Measurements from ENCODE around the gene RBKS. TPM values are rescaled to one million over a fixed set of nuclear protein-coding genes. Genes with fewer than 3 reads are reported as not detected.

The RBKS gene
- total RNA-seq, 2 experiments from 2014 or later: 7.2 to 8.9 TPM

DNA sequence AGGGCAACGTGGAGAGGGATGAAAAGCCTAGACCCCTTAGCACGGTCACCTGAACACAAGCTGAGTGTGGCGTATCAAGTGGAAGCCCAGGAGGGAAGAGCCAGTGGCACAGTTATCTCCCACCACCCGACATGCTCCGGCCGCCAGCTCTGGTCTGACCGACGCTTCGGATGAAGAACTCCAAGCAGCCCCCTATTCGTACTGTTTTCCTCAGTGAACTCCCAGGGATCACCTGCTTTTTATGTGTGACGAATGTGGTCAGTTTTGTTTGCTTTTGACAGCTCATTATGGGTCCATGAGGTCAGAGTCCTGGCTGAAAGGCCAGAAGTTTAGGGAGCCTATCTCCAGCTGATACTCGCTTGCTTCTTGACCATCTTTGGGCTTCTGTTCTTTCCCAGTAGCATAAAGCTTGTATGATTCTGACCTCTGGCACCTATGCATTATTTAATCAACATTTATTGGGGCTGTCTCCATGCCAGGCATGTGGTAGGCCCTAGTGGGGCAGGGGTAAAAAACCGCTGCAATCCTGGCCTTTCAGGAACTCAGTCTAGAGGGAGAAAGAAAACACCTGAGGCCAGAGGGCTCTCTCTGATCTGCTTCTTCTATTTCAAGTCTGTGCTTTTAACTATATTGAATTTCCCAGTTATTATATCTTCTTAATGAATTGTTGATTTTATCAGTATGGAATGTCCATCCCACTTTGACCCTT is 151.7 kb downstream of the RBKS start:
- Mint-ChIP-seq H3K36me3 (ENCODE audit: low read depth) (peaks cover 4% of the 10 kb centered on the region), H3K4me1 (ENCODE audit: low read depth) (peaks cover 14% of the 10 kb centered on the region), H3K9me3 (peaks cover 3% of the 10 kb centered on the region), H3K27me3 (no peaks in the 10 kb centered on the region), H3K27ac (no peak overlapping the region), H3K4me3 (no peak overlapping the region)
- CTCF ChIA-PET: interaction anchor here (1.1 to 1.5 kb wide), 2 partner anchors 15 to 34 kb away, joined by 3 read pairs; no protein-coding TSS in a partner anchor
- no peak for ATAC-seq
- intact Hi-C loops (cut with micrococcal nuclease): no loop called here
- no peak for DNase-seq
- POLR2A ChIA-PET: no interaction called here
- TF ChIP-seq, protein P1, sequence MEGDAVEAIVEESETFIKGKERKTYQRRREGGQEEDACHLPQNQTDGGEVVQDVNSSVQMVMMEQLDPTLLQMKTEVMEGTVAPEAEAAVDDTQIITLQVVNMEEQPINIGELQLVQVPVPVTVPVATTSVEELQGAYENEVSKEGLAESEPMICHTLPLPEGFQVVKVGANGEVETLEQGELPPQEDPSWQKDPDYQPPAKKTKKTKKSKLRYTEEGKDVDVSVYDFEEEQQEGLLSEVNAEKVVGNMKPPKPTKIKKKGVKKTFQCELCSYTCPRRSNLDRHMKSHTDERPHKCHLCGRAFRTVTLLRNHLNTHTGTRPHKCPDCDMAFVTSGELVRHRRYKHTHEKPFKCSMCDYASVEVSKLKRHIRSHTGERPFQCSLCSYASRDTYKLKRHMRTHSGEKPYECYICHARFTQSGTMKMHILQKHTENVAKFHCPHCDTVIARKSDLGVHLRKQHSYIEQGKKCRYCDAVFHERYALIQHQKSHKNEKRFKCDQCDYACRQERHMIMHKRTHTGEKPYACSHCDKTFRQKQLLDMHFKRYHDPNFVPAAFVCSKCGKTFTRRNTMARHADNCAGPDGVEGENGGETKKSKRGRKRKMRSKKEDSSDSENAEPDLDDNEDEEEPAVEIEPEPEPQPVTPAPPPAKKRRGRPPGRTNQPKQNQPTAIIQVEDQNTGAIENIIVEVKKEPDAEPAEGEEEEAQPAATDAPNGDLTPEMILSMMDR (IDR thresholded peaks at IDR 0.05): no peak

GRCh38 chr2:27737676-27738348 is 152.4 kb downstream of the RBKS start:
- H3K27ac Mint-ChIP-seq: no peak overlapping the region
- TF ChIP-seq, protein P1 (IDR thresholded peaks at IDR 0.05): no peak
- peaks cover 4% of the 10 kb centered on the region for H3K36me3 Mint-ChIP-seq (ENCODE audit: low read depth)
- DNase-seq (no peak), ATAC-seq (no peak)
- POLR2A ChIA-PET: interaction anchor here (1.1 kb wide), 1 partner anchor 18 kb away, joined by 4 read pairs; no protein-coding TSS in a partner anchor
- H3K4me1 Mint-ChIP-seq (ENCODE audit: low read depth): peaks cover 14% of the 10 kb centered on the region
- intact Hi-C loops (cut with micrococcal nuclease): no loop called here
- peaks cover 4% of the 10 kb centered on the region for H3K9me3 Mint-ChIP-seq
- no peaks in the 10 kb centered on the region for H3K27me3 Mint-ChIP-seq
- CTCF ChIA-PET: interaction anchor here (1.1 to 2.0 kb wide), 3 partner anchors 15 to 34 kb away, joined by 3 to 5 read pairs (median 3); no protein-coding TSS in a partner anchor
- no peak overlapping the region for H3K4me3 Mint-ChIP-seq

- Mint-ChIP-seq H3K9me3 (peaks cover 4% of the 10 kb centered on the region), H3K4me3 (no peak overlapping the region), H3K4me1 (ENCODE audit: low read depth) (peaks cover 14% of the 10 kb centered on the region), H3K27ac (no peak overlapping the region), H3K27me3 (no peaks in the 10 kb centered on the region), H3K36me3 (ENCODE audit: low read depth) (peaks cover 4% of the 10 kb centered on the region)
- CTCF ChIA-PET: interaction anchor here (0.9 to 2.0 kb wide), 7 partner anchors 13 to 54 kb away, joined by 3 to 11 read pairs (median 5); no protein-coding TSS in a partner anchor
- intact Hi-C loops (cut with micrococcal nuclease): no loop called here
- TF ChIP-seq, protein P1 (IDR thresholded peaks at IDR 0.05): no peak
- POLR2A ChIA-PET: interaction anchor here (1.1 to 1.3 kb wide), 2 partner anchors 8 to 17 kb away, joined by 4 to 6 read pairs; no protein-coding TSS in a partner anchor
- ATAC-seq (no peak), DNase-seq (no peak)
Measured at GRCh38 chr2:27736890-27737204, 153.3 kb downstream of the RBKS start.

DNA sequence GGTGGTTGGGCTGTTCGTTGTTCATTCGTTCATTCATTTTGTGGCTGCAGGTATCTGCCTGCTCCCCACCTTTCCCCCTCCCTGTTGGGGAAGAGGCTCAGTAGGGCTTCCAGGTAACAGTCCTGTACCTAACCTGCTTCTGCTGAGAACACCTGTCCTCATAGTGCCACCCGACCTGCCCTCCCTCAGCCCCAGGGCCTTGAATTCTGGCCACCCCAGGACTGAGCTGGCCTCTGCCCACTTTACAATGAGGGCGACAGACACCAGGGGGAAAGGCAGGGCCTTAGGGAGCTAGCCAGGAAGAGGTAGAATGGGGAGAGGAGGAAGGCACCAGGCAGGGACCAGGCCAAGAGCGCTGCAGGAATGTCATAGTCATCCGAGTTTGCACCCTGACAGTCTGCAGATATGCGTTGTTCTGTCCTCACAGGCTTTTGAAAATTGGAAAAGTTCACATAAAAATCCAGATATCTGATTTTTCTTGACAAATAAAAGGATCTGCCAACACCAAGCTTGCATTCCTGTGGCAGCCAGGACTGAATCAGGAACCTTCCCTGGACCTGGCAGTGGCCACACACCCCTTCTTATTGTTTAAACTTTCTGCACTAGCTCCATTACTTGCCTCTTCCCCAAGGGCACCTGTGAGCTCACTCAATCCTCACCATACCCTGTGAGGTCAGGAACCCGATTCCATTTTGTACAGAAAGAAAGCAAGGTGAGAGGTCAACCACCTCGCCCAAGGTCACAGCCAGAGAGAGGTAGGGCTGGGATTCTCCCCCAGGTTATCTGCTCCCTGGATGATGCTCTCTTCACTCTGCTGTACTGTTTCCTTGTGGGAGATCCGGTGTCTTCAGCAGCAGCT is 153.9 kb downstream of the RBKS start:
- TF ChIP-seq, protein P1 (IDR thresholded peaks at IDR 0.05): no peak
- ATAC-seq (peak; percentile 14), DNase-seq (no peak)
- H3K4me1 Mint-ChIP-seq (ENCODE audit: low read depth): peaks cover 14% of the 10 kb centered on the region
- no peaks in the 10 kb centered on the region for H3K27me3 Mint-ChIP-seq
- H3K36me3 Mint-ChIP-seq (ENCODE audit: low read depth): peaks cover 4% of the 10 kb centered on the region
- POLR2A ChIA-PET: interaction anchor here (0.6 to 1.3 kb wide), 3 partner anchors 9 to 17 kb away, joined by 3 to 6 read pairs (median 4); no protein-coding TSS in a partner anchor
- H3K27ac Mint-ChIP-seq: peak overlapping the region; percentile 66
- H3K9me3 Mint-ChIP-seq: peaks cover 4% of the 10 kb centered on the region
- H3K4me3 Mint-ChIP-seq: peak overlapping the region; percentile 50
- intact Hi-C loops (cut with micrococcal nuclease): no loop called here
- CTCF ChIA-PET: interaction anchor here (0.9 to 2.0 kb wide), 6 partner anchors 13 to 54 kb away, joined by 3 to 11 read pairs (median 6); no protein-coding TSS in a partner anchor

Measured in activated CD8-positive, alpha-beta T cell treated with anti-CD3 and anti-CD28 coated beads for 36 hours (primary cell).